ENCODE results near the gene RNF224. TPM values are rescaled to one million over a fixed set of nuclear protein-coding genes. Genes with fewer than 3 reads are reported as not detected.

The RNF224 gene
- total RNA-seq, 1 experiment from 2014 or later: 0.16 TPM

- TF ChIP-seq, protein P1, sequence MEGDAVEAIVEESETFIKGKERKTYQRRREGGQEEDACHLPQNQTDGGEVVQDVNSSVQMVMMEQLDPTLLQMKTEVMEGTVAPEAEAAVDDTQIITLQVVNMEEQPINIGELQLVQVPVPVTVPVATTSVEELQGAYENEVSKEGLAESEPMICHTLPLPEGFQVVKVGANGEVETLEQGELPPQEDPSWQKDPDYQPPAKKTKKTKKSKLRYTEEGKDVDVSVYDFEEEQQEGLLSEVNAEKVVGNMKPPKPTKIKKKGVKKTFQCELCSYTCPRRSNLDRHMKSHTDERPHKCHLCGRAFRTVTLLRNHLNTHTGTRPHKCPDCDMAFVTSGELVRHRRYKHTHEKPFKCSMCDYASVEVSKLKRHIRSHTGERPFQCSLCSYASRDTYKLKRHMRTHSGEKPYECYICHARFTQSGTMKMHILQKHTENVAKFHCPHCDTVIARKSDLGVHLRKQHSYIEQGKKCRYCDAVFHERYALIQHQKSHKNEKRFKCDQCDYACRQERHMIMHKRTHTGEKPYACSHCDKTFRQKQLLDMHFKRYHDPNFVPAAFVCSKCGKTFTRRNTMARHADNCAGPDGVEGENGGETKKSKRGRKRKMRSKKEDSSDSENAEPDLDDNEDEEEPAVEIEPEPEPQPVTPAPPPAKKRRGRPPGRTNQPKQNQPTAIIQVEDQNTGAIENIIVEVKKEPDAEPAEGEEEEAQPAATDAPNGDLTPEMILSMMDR (IDR thresholded peaks at IDR 0.05; ENCODE audit: unreplicated experiment): no peak
- ChIA-PET CTCF (interaction anchor here (0.6 to 0.9 kb wide), 3 partner anchors 11 to 136 kb away, joined by 3 to 4 read pairs (median 3); no protein-coding TSS in a partner anchor), POLR2A (interaction anchor here (0.8 to 1.0 kb wide), 2 partner anchors 10 to 21 kb away, joined by 3 read pairs; no protein-coding TSS in a partner anchor)
- no peak overlapping the region for H3K4me3 Mint-ChIP-seq (ENCODE audit: unreplicated experiment)
- no TSS peak for BruUV-seq (replicated peaks)
- no peak overlapping the region for H3K27ac Mint-ChIP-seq (ENCODE audit: low read depth, unreplicated experiment)
- DNase-seq (ENCODE audit: unreplicated experiment): no peak
- intact Hi-C loops (cut with micrococcal nuclease): no loop called here
- peaks cover 12% of the 10 kb centered on the region for H3K4me1 Mint-ChIP-seq (ENCODE audit: insufficient read depth, unreplicated experiment)
- no peaks in the 10 kb centered on the region for H3K27me3 Mint-ChIP-seq (ENCODE audit: insufficient read depth, unreplicated experiment)
- H3K9me3 Mint-ChIP-seq (ENCODE audit: unreplicated experiment): no peaks in the 10 kb centered on the region
- peaks cover 48% of the 10 kb centered on the region for H3K36me3 Mint-ChIP-seq (ENCODE audit: insufficient read depth, unreplicated experiment)
Measured at GRCh38 chr9:137266162-137266527, 38.8 kb downstream of the RNF224 start.

DNA sequence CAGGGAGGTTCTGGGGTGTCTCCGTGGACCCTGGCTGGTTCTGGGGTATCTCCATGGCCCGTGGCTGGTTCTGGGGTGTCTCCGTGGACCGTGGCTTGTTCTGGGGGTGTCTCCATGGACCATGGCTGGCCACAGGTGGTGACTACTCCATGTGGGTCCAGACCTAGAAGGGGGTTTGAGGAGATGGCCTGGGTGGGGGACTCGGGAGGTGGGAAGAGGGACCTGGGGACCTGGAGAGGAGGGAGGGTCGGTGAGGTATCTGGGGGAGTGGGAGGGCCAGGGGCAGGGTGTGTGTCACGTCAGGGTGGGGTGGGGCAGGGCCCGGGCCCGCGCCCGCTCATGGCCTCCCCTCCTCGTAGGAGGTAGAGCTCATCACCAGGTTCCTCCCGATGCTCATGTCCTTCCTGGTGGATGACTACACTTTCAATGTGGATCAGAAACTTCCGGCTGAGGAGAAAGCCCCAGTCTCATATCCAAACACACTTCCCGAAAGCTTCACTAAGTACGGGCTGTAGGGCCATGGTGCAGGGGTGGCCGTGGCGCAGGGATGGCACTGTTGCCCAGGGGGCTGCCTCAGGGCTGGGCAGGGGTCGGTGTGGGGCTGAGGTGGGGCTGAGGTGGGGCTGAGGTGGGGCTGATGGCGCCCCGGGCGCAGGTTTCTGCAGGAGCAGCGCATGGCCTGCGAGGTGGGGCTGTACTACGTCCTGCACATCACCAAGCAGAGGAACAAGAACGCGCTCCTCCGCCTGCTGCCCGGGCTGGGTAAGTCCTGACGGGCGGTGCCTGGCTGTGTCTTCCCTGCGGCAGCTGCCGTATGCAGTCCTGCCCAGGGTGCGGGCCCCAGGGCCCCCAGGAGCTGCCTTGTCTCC lies 39.5 kb downstream of the RNF224 start:
- no peak overlapping the region for H3K27ac Mint-ChIP-seq (ENCODE audit: low read depth, unreplicated experiment)
- DNase-seq (ENCODE audit: unreplicated experiment): no peak
- H3K36me3 Mint-ChIP-seq (ENCODE audit: insufficient read depth, unreplicated experiment): peaks cover 46% of the 10 kb centered on the region
- H3K4me1 Mint-ChIP-seq (ENCODE audit: insufficient read depth, unreplicated experiment): peaks cover 8% of the 10 kb centered on the region
- intact Hi-C loops (cut with micrococcal nuclease): no loop called here
- POLR2A ChIA-PET: interaction anchor here (0.6 to 1.0 kb wide), 3 partner anchors 10 to 431 kb away, joined by 3 read pairs; no protein-coding TSS in a partner anchor
- CTCF ChIA-PET: interaction anchor here (0.5 to 1.2 kb wide), 7 partner anchors 9 to 238 kb away, joined by 3 to 4 read pairs (median 3); partner anchors contain the start of gene TOR4A
- H3K27me3 Mint-ChIP-seq (ENCODE audit: insufficient read depth, unreplicated experiment): no peaks in the 10 kb centered on the region
- no TSS peak for BruUV-seq (replicated peaks)
- TF ChIP-seq, protein P1 (IDR thresholded peaks at IDR 0.05; ENCODE audit: unreplicated experiment): no peak
- H3K9me3 Mint-ChIP-seq (ENCODE audit: unreplicated experiment): no peaks in the 10 kb centered on the region
- no peak overlapping the region for H3K4me3 Mint-ChIP-seq (ENCODE audit: unreplicated experiment)

- POLR2A ChIA-PET: interaction anchor here (0.7 kb wide), 1 partner anchor 43 kb away, joined by 3 read pairs; the partner anchor contains the start of gene CYSRT1
Measured at GRCh38 chr9:137267933-137268355, 40.6 kb downstream of the RNF224 start.

More at GRCh38 chr9:137267933-137268355, 40.6 kb downstream of the RNF224 start:
- Mint-ChIP-seq H3K4me3 (ENCODE audit: unreplicated experiment) (no peak overlapping the region), H3K27ac (ENCODE audit: low read depth, unreplicated experiment) (no peak overlapping the region), H3K27me3 (ENCODE audit: insufficient read depth, unreplicated experiment) (no peaks in the 10 kb centered on the region), H3K36me3 (ENCODE audit: insufficient read depth, unreplicated experiment) (peaks cover 44% of the 10 kb centered on the region), H3K4me1 (ENCODE audit: insufficient read depth, unreplicated experiment) (peaks cover 7% of the 10 kb centered on the region), H3K9me3 (ENCODE audit: unreplicated experiment) (no peaks in the 10 kb centered on the region)
- CTCF ChIA-PET: interaction anchor here (0.5 to 1.2 kb wide), 8 partner anchors 10 to 541 kb away, joined by 3 to 4 read pairs (median 3); partner anchors contain the start of gene TOR4A
- no TSS peak for BruUV-seq (replicated peaks)
- no peak for DNase-seq (ENCODE audit: unreplicated experiment)
- TF ChIP-seq, protein P1 (IDR thresholded peaks at IDR 0.05; ENCODE audit: unreplicated experiment): no peak
- intact Hi-C loops (cut with micrococcal nuclease): no loop called here
